ENCODE measurements around the gene TSKU. TPM values are rescaled to one million over a fixed set of nuclear protein-coding genes. Genes with fewer than 3 reads are reported as not detected.

The TSKU gene
- total and polyA plus RNA-seq, 9 of the 15 experiments (the other 6 are each of a cell fraction or from before 2014, with no cell fraction given) = 0.60 to 11.9 (median 8.4) TPM

DNA sequence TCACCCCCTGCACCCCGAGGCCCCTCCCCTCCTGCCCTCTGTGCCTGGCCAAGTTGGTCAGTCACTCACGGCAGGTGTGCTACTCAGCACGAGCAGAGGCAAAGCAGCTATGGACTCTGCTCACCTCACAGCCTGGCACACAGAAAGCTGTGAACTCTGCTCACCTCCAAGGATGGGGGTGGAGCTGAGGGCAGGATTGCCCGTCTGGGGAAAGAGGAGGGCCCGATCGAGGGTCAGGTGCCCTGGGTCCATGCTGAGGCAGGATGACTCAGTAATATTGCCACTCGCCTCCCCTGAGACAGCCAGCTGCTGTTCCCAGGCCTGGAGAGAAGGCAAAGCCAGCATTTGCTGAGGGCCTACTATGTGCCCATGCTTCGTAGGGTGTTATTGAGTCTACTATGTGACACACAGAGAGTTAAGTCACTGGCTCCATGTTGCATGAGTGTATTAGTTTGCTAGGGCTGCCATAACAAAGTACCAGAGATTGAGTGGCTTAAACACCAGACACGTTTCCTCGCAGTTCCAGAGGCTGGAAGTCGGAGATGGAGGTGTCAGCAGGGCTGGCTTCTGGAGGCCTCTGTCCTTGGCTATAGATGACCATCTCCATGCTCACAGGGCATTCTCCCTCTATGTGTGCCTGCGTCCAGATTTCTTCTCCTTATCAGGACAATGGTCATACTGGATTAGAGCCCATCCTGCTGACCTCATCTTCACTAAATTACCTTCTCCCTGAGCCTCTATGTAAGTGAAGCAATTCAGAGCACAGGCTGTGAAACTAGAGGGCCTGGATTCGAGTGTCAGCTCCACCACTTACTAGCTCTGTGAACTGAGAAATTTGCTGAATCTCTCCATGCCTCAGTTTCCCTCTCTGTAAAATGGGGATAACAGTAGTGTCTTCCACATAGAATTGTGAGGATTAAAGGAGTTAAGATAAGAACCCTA, 13.2 kb upstream of the TSKU start (continued):
- TF ChIP-seq, protein P1, sequence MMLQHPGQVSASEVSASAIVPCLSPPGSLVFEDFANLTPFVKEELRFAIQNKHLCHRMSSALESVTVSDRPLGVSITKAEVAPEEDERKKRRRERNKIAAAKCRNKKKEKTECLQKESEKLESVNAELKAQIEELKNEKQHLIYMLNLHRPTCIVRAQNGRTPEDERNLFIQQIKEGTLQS (IDR thresholded peaks at IDR 0.05) = peak; percentile 67; the same call in 1 of the 2 replicates
- TF ChIP-seq, protein P1 (CRISPR knock-in tag; conservative IDR thresholded peaks at IDR 0.05) = no peak
- no peak for TF ChIP-seq POLR3G (IDR thresholded peaks at IDR 0.05; ENCODE audit: extremely low read depth, insufficient read length, insufficient replicate concordance)
- no peak for TF ChIP-seq HMG20B (CRISPR knock-in tag; IDR thresholded peaks at IDR 0.05)
- TF ChIP-seq, protein P2, sequence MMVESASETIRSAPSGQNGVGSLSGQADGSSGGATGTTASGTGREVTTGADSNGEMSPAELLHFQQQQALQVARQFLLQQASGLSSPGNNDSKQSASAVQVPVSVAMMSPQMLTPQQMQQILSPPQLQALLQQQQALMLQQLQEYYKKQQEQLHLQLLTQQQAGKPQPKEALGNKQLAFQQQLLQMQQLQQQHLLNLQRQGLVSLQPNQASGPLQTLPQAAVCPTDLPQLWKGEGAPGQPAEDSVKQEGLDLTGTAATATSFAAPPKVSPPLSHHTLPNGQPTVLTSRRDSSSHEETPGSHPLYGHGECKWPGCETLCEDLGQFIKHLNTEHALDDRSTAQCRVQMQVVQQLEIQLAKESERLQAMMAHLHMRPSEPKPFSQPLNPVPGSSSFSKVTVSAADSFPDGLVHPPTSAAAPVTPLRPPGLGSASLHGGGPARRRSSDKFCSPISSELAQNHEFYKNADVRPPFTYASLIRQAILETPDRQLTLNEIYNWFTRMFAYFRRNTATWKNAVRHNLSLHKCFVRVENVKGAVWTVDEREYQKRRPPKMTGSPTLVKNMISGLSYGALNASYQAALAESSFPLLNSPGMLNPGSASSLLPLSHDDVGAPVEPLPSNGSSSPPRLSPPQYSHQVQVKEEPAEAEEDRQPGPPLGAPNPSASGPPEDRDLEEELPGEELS (CRISPR knock-in tag; IDR thresholded peaks at IDR 0.05; ENCODE audit: borderline replicate concordance) = no peak
- no peak for TF ChIP-seq ZNF224 (CRISPR knock-in tag; IDR thresholded peaks at IDR 0.05)
- TF ChIP-seq, protein P3, sequence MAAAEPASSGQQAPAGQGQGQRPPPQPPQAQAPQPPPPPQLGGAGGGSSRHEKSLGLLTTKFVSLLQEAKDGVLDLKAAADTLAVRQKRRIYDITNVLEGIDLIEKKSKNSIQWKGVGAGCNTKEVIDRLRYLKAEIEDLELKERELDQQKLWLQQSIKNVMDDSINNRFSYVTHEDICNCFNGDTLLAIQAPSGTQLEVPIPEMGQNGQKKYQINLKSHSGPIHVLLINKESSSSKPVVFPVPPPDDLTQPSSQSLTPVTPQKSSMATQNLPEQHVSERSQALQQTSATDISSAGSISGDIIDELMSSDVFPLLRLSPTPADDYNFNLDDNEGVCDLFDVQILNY (CRISPR knock-in tag; IDR thresholded peaks at IDR 0.05) = no peak
- TF ChIP-seq, protein P4, sequence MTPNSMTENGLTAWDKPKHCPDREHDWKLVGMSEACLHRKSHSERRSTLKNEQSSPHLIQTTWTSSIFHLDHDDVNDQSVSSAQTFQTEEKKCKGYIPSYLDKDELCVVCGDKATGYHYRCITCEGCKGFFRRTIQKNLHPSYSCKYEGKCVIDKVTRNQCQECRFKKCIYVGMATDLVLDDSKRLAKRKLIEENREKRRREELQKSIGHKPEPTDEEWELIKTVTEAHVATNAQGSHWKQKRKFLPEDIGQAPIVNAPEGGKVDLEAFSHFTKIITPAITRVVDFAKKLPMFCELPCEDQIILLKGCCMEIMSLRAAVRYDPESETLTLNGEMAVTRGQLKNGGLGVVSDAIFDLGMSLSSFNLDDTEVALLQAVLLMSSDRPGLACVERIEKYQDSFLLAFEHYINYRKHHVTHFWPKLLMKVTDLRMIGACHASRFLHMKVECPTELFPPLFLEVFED (CRISPR knock-in tag; conservative IDR thresholded peaks at IDR 0.05) = no peak
- TF ChIP-seq, protein P5, sequence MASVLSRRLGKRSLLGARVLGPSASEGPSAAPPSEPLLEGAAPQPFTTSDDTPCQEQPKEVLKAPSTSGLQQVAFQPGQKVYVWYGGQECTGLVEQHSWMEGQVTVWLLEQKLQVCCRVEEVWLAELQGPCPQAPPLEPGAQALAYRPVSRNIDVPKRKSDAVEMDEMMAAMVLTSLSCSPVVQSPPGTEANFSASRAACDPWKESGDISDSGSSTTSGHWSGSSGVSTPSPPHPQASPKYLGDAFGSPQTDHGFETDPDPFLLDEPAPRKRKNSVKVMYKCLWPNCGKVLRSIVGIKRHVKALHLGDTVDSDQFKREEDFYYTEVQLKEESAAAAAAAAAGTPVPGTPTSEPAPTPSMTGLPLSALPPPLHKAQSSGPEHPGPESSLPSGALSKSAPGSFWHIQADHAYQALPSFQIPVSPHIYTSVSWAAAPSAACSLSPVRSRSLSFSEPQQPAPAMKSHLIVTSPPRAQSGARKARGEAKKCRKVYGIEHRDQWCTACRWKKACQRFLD (CRISPR knock-in tag; IDR thresholded peaks at IDR 0.05) = no peak
- no peak for TF ChIP-seq HNRNPUL1 (IDR thresholded peaks at IDR 0.05; ENCODE audit: low read length)
- no peak for TF ChIP-seq DMBX1 (CRISPR knock-in tag; IDR thresholded peaks at IDR 0.05; ENCODE audit: borderline replicate concordance)
- TF ChIP-seq, protein P6, sequence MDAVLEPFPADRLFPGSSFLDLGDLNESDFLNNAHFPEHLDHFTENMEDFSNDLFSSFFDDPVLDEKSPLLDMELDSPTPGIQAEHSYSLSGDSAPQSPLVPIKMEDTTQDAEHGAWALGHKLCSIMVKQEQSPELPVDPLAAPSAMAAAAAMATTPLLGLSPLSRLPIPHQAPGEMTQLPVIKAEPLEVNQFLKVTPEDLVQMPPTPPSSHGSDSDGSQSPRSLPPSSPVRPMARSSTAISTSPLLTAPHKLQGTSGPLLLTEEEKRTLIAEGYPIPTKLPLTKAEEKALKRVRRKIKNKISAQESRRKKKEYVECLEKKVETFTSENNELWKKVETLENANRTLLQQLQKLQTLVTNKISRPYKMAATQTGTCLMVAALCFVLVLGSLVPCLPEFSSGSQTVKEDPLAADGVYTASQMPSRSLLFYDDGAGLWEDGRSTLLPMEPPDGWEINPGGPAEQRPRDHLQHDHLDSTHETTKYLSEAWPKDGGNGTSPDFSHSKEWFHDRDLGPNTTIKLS (IDR thresholded peaks at IDR 0.05; ENCODE audit: borderline replicate concordance, low read depth) = no peak
- TF ChIP-seq MEIS2 (IDR thresholded peaks at IDR 0.05; ENCODE audit: partially characterized antibody) = no peak
- no peak for TF ChIP-seq HSF4 (CRISPR knock-in tag; IDR thresholded peaks at IDR 0.05; ENCODE audit: borderline replicate concordance)
- no peak for TF ChIP-seq PRMT5 (CRISPR knock-in tag; IDR thresholded peaks at IDR 0.05)
- TF ChIP-seq XRCC3 (IDR thresholded peaks at IDR 0.05) = no peak
- no peak for TF ChIP-seq POLR2A (conservative IDR thresholded peaks at IDR 0.05)

Data from K562 (cell line).